H9 (cell line): ENCODE data around the gene CCSER1. TPM values are rescaled to one million over a fixed set of nuclear protein-coding genes. Genes with fewer than 3 reads are reported as not detected.

Source experiments
- DNase-seq: peaks from one replicate; pipeline ENCODE4 v3.0.0-alpha.2; 2017
- H2AFZ ChIP-seq: one replicate; pipeline ENCODE4 v1.6.1; 2013; ENCODE audit warnings: mild to moderate bottlenecking, low read length, control low read depth, moderate library complexity
- H2AK5ac ChIP-seq: 2 replicates; pipeline ENCODE4 v1.6.1; 2013; ENCODE audit warnings: low read length, control low read depth, mixed read lengths; ENCODE audit not compliant: insufficient read length
- H2BK120ac ChIP-seq: one replicate; pipeline ENCODE4 v1.6.1; 2013; ENCODE audit warnings: low read depth, mild to moderate bottlenecking, low read length, control low read depth, inconsistent platforms; ENCODE audit not compliant: poor library complexity, severe bottlenecking
- H2BK12ac ChIP-seq: 2 replicates; pipeline ENCODE4 v1.6.1; 2013; ENCODE audit warnings: low read length, control low read depth, mixed read lengths, low read depth; ENCODE audit not compliant: insufficient read length
- H2BK15ac ChIP-seq: 2 replicates; pipeline ENCODE4 v1.6.1; 2013; ENCODE audit warnings: low read depth, low read length, control low read depth
- H2BK20ac ChIP-seq: one replicate; pipeline ENCODE4 v1.6.1; 2013; ENCODE audit warnings: low read depth, mild to moderate bottlenecking, low read length, control low read depth, inconsistent platforms; ENCODE audit not compliant: poor library complexity, severe bottlenecking
- H2BK5ac ChIP-seq: 2 replicates; pipeline ENCODE4 v1.6.1; 2013; ENCODE audit warnings: low read length, control low read depth, mixed read lengths; ENCODE audit not compliant: insufficient read length
- H3K14ac ChIP-seq: 2 replicates; pipeline ENCODE4 v1.6.1; 2013; ENCODE audit warnings: low read length, control low read depth; ENCODE audit not compliant: insufficient read depth
- H3K18ac ChIP-seq: 2 replicates; pipeline ENCODE4 v1.6.1; 2013; ENCODE audit warnings: low read depth, mild to moderate bottlenecking, mixed read lengths, low read length, control low read depth; ENCODE audit not compliant: insufficient read length
- H3K23ac ChIP-seq: 2 replicates; pipeline ENCODE4 v1.6.1; 2013; ENCODE audit warnings: low read length, control low read depth, mixed read lengths, low read depth; ENCODE audit not compliant: insufficient read length
- H3K23me2 ChIP-seq: 2 replicates; pipeline ENCODE4 v1.6.1; 2013; ENCODE audit warnings: low read depth, mild to moderate bottlenecking, mixed read lengths, low read length, control low read depth; ENCODE audit not compliant: insufficient read length, poor library complexity, severe bottlenecking
- H3K27ac ChIP-seq: 2 replicates; pipeline ENCODE4 v1.5.1; 2013; ENCODE audit warnings: low read length, control low read depth, mixed read lengths, low read depth; ENCODE audit not compliant: insufficient read length
- H3K27me3 ChIP-seq: 2 replicates; pipeline ENCODE4 v1.6.1; 2013; ENCODE audit warnings: low read length, control low read depth, inconsistent platforms; ENCODE audit not compliant: insufficient read depth
- H3K4ac ChIP-seq: 2 replicates; pipeline ENCODE4 v1.6.1; 2013; ENCODE audit warnings: low read depth, mild to moderate bottlenecking, control low read depth, inconsistent platforms, low read length, moderate library complexity
- H3K4me1 ChIP-seq: 2 replicates; pipeline ENCODE4 v1.6.1; 2013; ENCODE audit warnings: low read length, control low read depth, inconsistent platforms; ENCODE audit not compliant: insufficient read depth
- H3K4me2 ChIP-seq: 2 replicates; pipeline ENCODE4 v1.6.1; 2013; ENCODE audit warnings: low read length, control low read depth, mixed read lengths; ENCODE audit not compliant: insufficient read length, insufficient read depth
- H3K56ac ChIP-seq: 2 replicates; pipeline ENCODE4 v1.6.1; 2013; ENCODE audit warnings: low read depth, mild to moderate bottlenecking, mixed read lengths, low read length, control low read depth; ENCODE audit not compliant: insufficient read length
- H3K79me1 ChIP-seq: 2 replicates; pipeline ENCODE4 v1.6.1; 2013; ENCODE audit warnings: low read depth, mild to moderate bottlenecking, moderate library complexity, low read length, control low read depth, inconsistent platforms; ENCODE audit not compliant: insufficient read depth, poor library complexity, severe bottlenecking
- H3K79me2 ChIP-seq: 2 replicates; pipeline ENCODE4 v1.6.1; 2013; ENCODE audit warnings: low read length, control low read depth, inconsistent platforms; ENCODE audit not compliant: insufficient read depth
- H3K9ac ChIP-seq: 2 replicates; pipeline ENCODE4 v1.6.1; 2013; ENCODE audit warnings: low read length, control low read depth, mixed read lengths; ENCODE audit not compliant: insufficient read length; ENCODE audit errors: extremely low read depth
- H3K9me3 ChIP-seq: one replicate; pipeline ENCODE4 v1.6.1; 2013; ENCODE audit warnings: low read depth, low read length, inconsistent platforms; ENCODE audit not compliant: control insufficient read depth
- H3T11ph ChIP-seq: one replicate; pipeline ENCODE4 v1.6.1; 2013; ENCODE audit warnings: mild to moderate bottlenecking, low read length, control low read depth, inconsistent platforms
- H4K20me1 ChIP-seq: one replicate; pipeline ENCODE4 v1.6.1; 2013; ENCODE audit not compliant: control insufficient read depth, insufficient read length, insufficient read depth
- H4K5ac ChIP-seq: 2 replicates; pipeline ENCODE4 v1.6.1; 2013; ENCODE audit warnings: low read depth, mild to moderate bottlenecking, mixed read lengths, low read length, control low read depth; ENCODE audit not compliant: insufficient read length
- H4K8ac ChIP-seq: replicated peaks from 2 replicates; pipeline ENCODE4 v1.6.1; 2013; ENCODE audit warnings: low read length, control low read depth, mixed read lengths, low read depth; ENCODE audit not compliant: insufficient read length
- H4K91ac ChIP-seq: 2 replicates; pipeline ENCODE4 v1.6.1; 2013; ENCODE audit warnings: low read depth, mild to moderate bottlenecking, moderate library complexity, mixed read lengths, low read length, control low read depth; ENCODE audit not compliant: insufficient read length
- H3K27ac Mint-ChIP-seq, 3 experiments: 2 replicates in 2 of 3; 3 replicates in 1 of 3; pipeline ENCODE4 v1.8.0; 2020 to 2021; ENCODE audit warnings: mixed read lengths in 3 of 3, mild to moderate bottlenecking in 1 of 3, moderate library complexity in 1 of 3
- H3K27me3 Mint-ChIP-seq: 2 replicates; pipeline ENCODE4 v1.8.0; 2021; ENCODE audit warnings: low read depth, mild to moderate bottlenecking, moderate library complexity, mixed read lengths
- H3K36me3 Mint-ChIP-seq, 3 experiments: 2 replicates in 2 of 3; 3 replicates in 1 of 3; pipeline ENCODE4 v1.8.0; 2020 to 2021; ENCODE audit warnings: low read depth in 3 of 3, mixed read lengths in 3 of 3; ENCODE audit not compliant: insufficient read depth in 1 of 3
- H3K4me1 Mint-ChIP-seq, 2 experiments: 2 replicates each; pipeline ENCODE4 v1.8.0; 2020; ENCODE audit warnings: mixed read lengths in 2 of 2
- H3K4me3 Mint-ChIP-seq, 2 experiments: 2 replicates in 1 of 2; 3 replicates in 1 of 2; pipeline ENCODE4 v1.8.0; 2020 to 2021; ENCODE audit warnings: mild to moderate bottlenecking in 2 of 2, mixed read lengths in 2 of 2, moderate library complexity in 1 of 2
- H3K9me3 Mint-ChIP-seq, 2 experiments: 2 replicates in 1 of 2; 3 replicates in 1 of 2; pipeline ENCODE4 v1.8.0; 2020; ENCODE audit warnings: mild to moderate bottlenecking in 2 of 2, mixed read lengths in 2 of 2, moderate library complexity in 1 of 2
- CTCF ChIP-seq: fragments of 200-600 bp; sonication (generic); conservative IDR thresholded peaks from 3 replicates; pipeline ENCODE4 v1.8.0; 2021; ENCODE audit warnings: antibody characterized with exemption, mild to moderate bottlenecking
- WGBS: extraction: QIAGEN DNeasy Blood & Tissue Kit; methylation state at CpG from one replicate; pipeline ENCODE4 v1.1.7; 2013; ENCODE audit warnings: missing lambda C conversion rate, low lambda C conversion rate, mixed read lengths; ENCODE audit not compliant: insufficient read length; ENCODE audit errors: extremely low coverage; 5-methylcytosine and 5-hydroxymethylcytosine counted together
- total RNA-seq: library from RNA; stranded (reverse); gene quantifications from 2 replicates; pipeline ENCODE4 v1.2.1, GENCODE V29; 2021

CCSER1 gene
- total RNA-seq, 1 experiment from 2014 or later, result 0.37 TPM

GRCh38 chr4:90476019-90476418 lies 348.8 kb downstream of the CCSER1 start:
- H3K4me1 Mint-ChIP-seq, result no peaks in the 10 kb centered on the region
- H3K27me3 Mint-ChIP-seq, result no peaks in the 10 kb centered on the region
- Histone ChIP-seq H2AK5ac (no peak overlapping the region), H3K4me2 (no peak overlapping the region), H3K79me2 (no peaks in the 10 kb centered on the region), H4K5ac (no peak overlapping the region), H3T11ph (no peak overlapping the region), H3K18ac (no peak overlapping the region), H3K9me3 (no peaks in the 10 kb centered on the region), H2BK5ac (no peak overlapping the region), H4K8ac (no peak overlapping the region), H3K79me1 (no peaks in the 10 kb centered on the region), H3K56ac (no peak overlapping the region), H2BK120ac (no peak overlapping the region), H4K91ac (no peak overlapping the region), H3K27me3 (no peaks in the 10 kb centered on the region), H2AFZ (no peak overlapping the region), H3K23ac (no peak overlapping the region), H3K23me2 (no peaks in the 10 kb centered on the region), H3K9ac (no peak overlapping the region), H3K27ac (no peak overlapping the region), H3K14ac (no peak overlapping the region; the same call in 1 of the 2 replicates), H4K20me1 (no peaks in the 10 kb centered on the region), H2BK20ac (no peak overlapping the region), H3K4me1 (no peaks in the 10 kb centered on the region), H3K4ac (no peak overlapping the region), H2BK12ac (no peak overlapping the region), H2BK15ac (no peak overlapping the region)
- no peak overlapping the region for H3K27ac Mint-ChIP-seq
- peaks cover 0 to 10% (median 10%) of the 10 kb centered on the region in 3 experiments; a peak in 4 of 7 replicates for H3K36me3 Mint-ChIP-seq
- no peak for DNase-seq
- TF ChIP-seq CTCF, result no peak
- peaks cover 10 to 16% of the 10 kb centered on the region in 2 experiments for H3K9me3 Mint-ChIP-seq
- no CpG with 5 or more reads among the region's 6 CpGs for WGBS
- H3K4me3 Mint-ChIP-seq, result no peak overlapping the region
